GM19324 (cell line): ENCODE measurements around the gene PPARD.
"Not testable (repeated sequence)": the region's sequence is repeated elsewhere in the genome, so short reads cannot be mapped to it uniquely, and the experiment has no call there.

Experiments
- ATAC-seq: cut with Tn5 transposase; IDR thresholded peaks from one replicate; pipeline ENCODE4 v1.9.1; 2021; ENCODE audit warnings: mild to moderate bottlenecking, moderate library complexity; ENCODE audit not compliant: unreplicated experiment, low FRiP score

PPARD gene

DNA sequence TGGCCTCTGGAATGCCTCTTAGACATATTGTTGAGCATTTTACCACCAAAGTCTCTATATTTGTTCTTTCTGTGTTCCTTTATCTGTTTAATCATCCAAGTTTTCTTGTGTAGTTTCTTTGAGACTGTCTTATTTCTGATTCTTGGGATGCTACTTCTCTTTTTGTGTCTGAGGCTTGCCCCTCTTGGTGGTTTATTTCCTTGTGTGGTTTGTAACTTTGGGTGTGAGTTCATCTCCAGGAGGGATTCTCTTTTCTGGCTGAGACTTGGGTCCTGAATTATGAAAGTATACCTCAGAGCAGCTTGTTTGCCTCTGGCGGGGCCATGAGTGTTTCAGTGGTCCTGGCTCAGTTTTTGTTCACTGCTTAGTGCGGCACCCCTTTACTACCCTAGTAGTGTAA lies 33.9 kb downstream of the PPARD start:
- ATAC-seq = no peak

- no peak for ATAC-seq
Measured at GRCh38 chr6:35377002-35377401, 34.6 kb downstream of the PPARD start.

DNA sequence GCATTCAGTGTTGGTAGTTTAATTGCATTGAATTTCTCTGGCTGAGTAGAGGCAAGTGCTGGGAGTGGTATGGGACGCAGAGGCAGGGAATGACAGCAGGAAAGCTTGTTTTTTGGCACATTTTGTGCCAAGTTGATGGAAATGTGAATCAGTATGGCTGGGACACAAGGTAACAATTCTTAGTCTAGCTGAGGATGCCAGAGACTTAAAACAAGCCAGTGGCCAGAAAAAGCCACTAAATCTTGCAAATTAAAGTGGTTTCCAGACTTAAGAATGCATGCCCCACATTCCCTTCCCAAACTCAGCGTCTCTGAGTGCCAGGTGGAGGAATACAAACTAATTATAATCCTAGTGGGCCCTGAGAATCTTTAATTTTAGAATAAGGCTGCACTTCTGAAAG lies 35.9 kb downstream of the PPARD start:
- no peak for ATAC-seq

- no peak for ATAC-seq
Measured at GRCh38 chr6:35381132-35381531, 38.8 kb downstream of the PPARD start.

DNA sequence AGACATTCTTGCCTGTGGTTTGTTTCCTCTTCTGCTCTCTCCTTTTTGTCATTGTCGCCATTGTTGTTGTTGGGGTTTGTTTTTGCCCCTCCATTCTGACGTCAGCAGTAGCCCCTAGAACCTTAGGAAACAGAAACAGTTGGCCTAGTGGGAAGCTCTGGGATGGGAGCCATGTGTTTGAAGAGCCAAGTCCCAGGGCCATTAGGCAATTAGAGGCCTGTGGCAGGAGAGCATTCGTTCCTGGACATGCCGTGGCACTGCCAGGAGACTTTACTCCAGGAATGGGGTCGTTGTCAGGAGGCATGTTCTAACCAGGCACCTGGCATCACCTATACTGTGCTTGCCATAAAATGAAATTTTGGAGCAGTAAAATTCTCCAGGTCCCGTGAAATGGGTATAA lies 39.7 kb downstream of the PPARD start:
- ATAC-seq = no peak

GRCh38 chr6:35385457-35386202 lies 43.3 kb downstream of the PPARD start:
- ATAC-seq = no peak

DNA sequence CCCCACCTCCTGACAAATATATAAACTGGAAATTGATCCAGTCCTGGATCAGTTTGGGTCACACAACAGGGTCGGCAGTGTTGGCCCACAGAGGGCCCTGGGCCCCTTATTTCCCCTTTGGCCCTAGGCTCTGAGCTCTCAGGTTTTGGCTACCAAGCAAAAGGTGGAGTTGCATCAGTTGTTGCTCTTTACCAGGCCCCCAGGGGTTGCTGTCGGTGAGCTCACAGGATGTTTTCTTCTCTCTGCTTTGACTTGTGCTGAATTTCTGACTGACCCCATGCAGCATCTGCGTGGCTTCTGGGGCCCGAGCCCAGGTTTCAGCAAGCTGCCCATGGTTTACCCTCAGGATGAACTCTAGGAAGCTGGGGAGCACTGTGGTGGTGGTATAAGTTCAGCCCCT lies 44.6 kb downstream of the PPARD start:
- ATAC-seq = no peak

DNA sequence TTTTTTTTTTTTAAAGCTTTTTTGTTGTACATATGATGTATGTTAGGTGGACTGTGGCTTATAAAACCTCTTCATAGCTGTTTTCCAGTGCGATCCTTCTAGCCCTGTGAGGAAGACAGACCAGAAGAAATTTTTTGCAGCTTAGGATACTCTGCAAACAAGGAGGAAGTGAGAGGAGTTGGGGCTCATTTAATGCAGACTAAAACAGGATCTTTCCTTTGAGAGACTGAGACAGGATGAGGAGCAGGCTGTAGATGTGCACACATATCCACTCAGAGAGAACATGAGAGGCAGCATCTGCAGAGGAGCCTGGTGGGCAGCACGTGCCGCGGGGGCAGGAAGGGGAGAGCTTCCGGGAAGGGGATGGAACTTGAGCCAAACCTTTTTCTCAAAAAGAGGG lies 45.7 kb downstream of the PPARD start:
- no peak for ATAC-seq

GRCh38 chr6:35388772-35389352 lies 46.5 kb downstream of the PPARD start:
- no peak for ATAC-seq

- not testable (repeated sequence) for ATAC-seq
Measured at GRCh38 chr6:35389386-35389785, 47.0 kb downstream of the PPARD start.

- ATAC-seq = no peak
Measured at GRCh38 chr6:35391240-35391968, 49.0 kb downstream of the PPARD start.

- no peak for ATAC-seq
Measured at GRCh38 chr6:35392111-35392702, 49.8 kb downstream of the PPARD start.

- no peak for ATAC-seq
Measured at GRCh38 chr6:35392773-35393672, 50.7 kb downstream of the PPARD start.

DNA sequence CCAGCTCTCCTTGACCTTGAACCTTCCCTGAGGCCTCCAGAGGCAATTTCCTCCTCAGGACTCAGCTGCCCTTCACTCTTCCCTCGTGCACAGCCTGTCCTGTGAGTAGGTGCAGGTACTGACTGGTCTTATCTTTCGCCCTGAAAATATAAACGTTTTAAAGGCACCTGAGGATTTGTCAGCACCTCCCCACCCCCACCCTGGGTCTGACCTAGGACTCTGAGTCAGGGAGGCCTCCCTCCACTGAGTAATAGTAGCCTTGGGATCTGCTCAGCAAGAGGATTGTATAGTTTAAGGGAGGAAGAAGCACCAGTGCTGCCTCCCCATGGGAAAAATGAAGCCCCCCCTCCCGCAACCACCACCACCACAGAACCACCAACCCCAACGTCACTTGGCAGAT lies 54.6 kb downstream of the PPARD start:
- ATAC-seq = no peak

DNA sequence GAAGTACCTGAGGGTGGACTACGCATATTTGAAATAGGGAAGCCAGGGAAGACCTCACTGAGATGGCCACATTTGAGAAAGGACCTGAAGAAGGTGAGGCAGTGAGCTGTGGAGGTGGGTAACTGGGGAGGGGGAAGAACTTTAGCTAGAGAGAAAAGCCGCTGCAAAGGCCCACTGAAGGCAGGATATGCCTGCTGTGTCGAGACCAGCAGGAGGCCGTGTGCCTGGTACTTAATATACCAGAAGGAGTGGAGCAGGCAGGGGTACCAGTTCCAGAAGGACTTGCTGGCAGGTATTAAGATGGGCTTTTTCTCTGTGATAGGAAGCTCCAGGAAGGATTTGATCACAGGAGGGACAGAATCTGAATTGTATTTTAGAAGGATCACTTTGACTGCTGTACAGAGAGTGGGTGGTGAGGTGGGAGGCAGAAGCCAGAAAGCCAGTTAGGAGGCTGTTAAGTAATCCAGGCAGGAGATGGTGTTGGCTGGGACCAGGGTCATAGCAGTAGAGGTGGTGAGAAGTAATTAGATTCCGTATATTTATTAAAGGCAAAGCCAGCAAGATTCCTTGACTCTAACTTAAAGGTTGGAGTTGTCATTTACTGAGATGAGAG lies 55.6 kb downstream of the PPARD start:
- ATAC-seq = no peak

- no peak for ATAC-seq
Measured at GRCh38 chr6:35398526-35398925, 56.2 kb downstream of the PPARD start.

GRCh38 chr6:35400111-35400510 lies 57.8 kb downstream of the PPARD start:
- no peak for ATAC-seq

DNA sequence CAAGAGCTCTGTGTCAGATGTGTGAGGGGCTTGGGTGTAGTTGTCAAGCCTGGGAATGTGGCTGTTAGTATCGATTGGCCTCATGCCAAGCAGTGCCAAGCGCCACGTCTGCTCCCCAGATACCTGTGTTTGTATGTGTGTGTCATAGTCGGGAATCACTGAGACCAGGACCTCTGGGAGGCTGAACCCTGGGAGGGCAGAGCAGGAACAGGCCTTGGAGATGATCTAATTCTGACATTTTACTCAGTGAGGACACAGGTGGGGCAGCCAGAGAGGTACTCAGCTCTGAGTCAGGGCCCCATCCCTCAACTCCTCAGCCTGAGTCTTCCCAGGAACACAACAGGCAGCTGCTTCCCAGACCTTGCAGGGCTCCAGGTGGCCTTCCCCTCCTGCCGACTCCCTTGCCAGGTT lies 58.5 kb downstream of the PPARD start:
- ATAC-seq = no peak

- ATAC-seq = no peak
Measured at GRCh38 chr6:35401514-35401913, 59.2 kb downstream of the PPARD start.
